NCI-H774 (cell line): ENCODE data around the gene PAN2.

Experiments used
- DNase-seq: peaks from one replicate; lab custom pipeline; 2025; lab: John Stamatoyannopoulos, UW

PAN2 gene

GRCh38 chr12:56267443-56268071 lies 66.2 kb downstream of the PAN2 start:
- no peak for DNase-seq

GRCh38 chr12:56266693-56267442 lies 66.9 kb downstream of the PAN2 start, which contains the start of gene COQ10A:
TSS of gene COQ10A (plus strand) at chr12:56266942. CDS start at chr12:56267119, 177 bp downstream.
- peak; percentile 93 for DNase-seq
